Spleen (tissue), 7 donors: ENCODE measurements around the gene KSR2.
"Not testable (repeated sequence)": the region's sequence is repeated elsewhere in the genome, so short reads cannot be mapped to it uniquely, and the experiment has no call there.

Experiments used
- POLR2A ChIP-seq, 3 donors: fragments of 450-650 bp; IDR thresholded peaks; one replicate each; pipeline ENCODE4 v1.5.1; 2017; ENCODE audit warnings: antibody characterized with exemption in 3 of 3, mild to moderate bottlenecking in 1 of 3
- TF ChIP-seq, protein P1 (sequence below), 11 experiments: fragments of 200-600 bp in 7 of 11; fragments of 450-650 bp in 4 of 11; sonication (generic) in 4 of 11; IDR thresholded peaks in 8 of 11; conservative IDR thresholded peaks in 3 of 11; 1 replicate in 7 of 11; 2 replicates in 4 of 11; pipeline versions ENCODE4 v1.4.0 to v1.8.0; 2016 to 2021; ENCODE audit warnings: antibody characterized with exemption in 11 of 11, inconsistent platforms in 4 of 11, mild to moderate bottlenecking in 1 of 11
- donor health status: DM: no; HTN: no; CAD: no; lungs with moderate emphysema.
- donor health status: DM: no; HTN: no; CAD: no.
- donor health status: DM: no; HTN: no; CAD: no.

DNA sequence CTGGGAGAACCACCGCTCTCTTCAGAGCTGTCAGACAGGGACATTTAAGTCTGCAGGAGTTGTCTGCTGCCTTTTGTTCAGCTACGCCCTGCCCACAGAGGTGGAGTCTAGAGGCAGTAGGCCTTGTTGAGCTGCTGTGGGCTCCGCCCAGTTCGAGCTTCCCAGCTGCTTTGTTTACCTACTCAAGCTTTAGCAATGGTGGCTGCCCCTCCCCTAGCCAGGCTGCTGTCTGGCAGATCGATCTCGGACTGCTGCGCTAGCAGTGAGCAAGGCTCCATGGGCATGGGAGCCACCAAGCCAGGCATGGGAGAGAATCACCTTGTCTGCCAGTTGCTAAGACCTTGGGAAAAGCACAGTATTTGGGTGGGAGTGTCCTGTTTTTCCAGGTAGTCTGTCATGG is 340.1 kb downstream of the KSR2 start:
- TF ChIP-seq, protein P1, sequence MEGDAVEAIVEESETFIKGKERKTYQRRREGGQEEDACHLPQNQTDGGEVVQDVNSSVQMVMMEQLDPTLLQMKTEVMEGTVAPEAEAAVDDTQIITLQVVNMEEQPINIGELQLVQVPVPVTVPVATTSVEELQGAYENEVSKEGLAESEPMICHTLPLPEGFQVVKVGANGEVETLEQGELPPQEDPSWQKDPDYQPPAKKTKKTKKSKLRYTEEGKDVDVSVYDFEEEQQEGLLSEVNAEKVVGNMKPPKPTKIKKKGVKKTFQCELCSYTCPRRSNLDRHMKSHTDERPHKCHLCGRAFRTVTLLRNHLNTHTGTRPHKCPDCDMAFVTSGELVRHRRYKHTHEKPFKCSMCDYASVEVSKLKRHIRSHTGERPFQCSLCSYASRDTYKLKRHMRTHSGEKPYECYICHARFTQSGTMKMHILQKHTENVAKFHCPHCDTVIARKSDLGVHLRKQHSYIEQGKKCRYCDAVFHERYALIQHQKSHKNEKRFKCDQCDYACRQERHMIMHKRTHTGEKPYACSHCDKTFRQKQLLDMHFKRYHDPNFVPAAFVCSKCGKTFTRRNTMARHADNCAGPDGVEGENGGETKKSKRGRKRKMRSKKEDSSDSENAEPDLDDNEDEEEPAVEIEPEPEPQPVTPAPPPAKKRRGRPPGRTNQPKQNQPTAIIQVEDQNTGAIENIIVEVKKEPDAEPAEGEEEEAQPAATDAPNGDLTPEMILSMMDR (IDR thresholded peaks at IDR 0.05 in 8 of 11, conservative IDR thresholded peaks at IDR 0.05 in 3 of 11) = not testable (repeated sequence)
- not testable (repeated sequence) for TF ChIP-seq POLR2A (IDR thresholded peaks at IDR 0.05)
